NT2/D1 (cell line): Measurements from ENCODE around the gene TRAK2.
"Not testable (repeated sequence)": the region's sequence is repeated elsewhere in the genome, so short reads cannot be mapped to it uniquely, and the experiment has no call there.

Source experiments
- DNase-seq: peaks from one replicate; pipeline ENCODE4 v3.0.0-alpha.2; 2011; ENCODE audit warnings: low read depth, low spot score
- H3K27me3 ChIP-seq: 2 replicates; pipeline ENCODE4 v1.6.0; 2011; ENCODE audit warnings: mild to moderate bottlenecking; ENCODE audit not compliant: insufficient read length, insufficient read depth
- H3K36me3 ChIP-seq: 2 replicates; pipeline ENCODE4 v1.6.1; 2011; ENCODE audit warnings: mild to moderate bottlenecking, low read length, mixed read lengths; ENCODE audit not compliant: insufficient read depth, insufficient read length
- H3K4me1 ChIP-seq: 2 replicates; pipeline ENCODE4 v1.5.1; 2011; ENCODE audit not compliant: insufficient read depth, insufficient read length
- H3K4me3 ChIP-seq: 2 replicates; pipeline ENCODE4 v1.5.1; 2011; ENCODE audit warnings: low read depth; ENCODE audit not compliant: insufficient read length
- H3K9ac ChIP-seq: 2 replicates; pipeline ENCODE4 v1.6.0; 2011; ENCODE audit warnings: low read depth; ENCODE audit not compliant: insufficient read length
- H3K9me3 ChIP-seq: 2 replicates; pipeline ENCODE4 v1.5.1; 2011; ENCODE audit warnings: mild to moderate bottlenecking, low read length; ENCODE audit not compliant: insufficient read depth
- SUZ12 ChIP-seq: IDR thresholded peaks from 2 replicates; pipeline ENCODE4 v1.6.1; 2011; ENCODE audit not compliant: insufficient read length, insufficient read depth; ENCODE audit errors: extremely low read depth
- YY1 ChIP-seq: IDR thresholded peaks from 2 replicates; pipeline ENCODE4 v1.6.1; 2011; ENCODE audit not compliant: insufficient read length, insufficient read depth
- ZNF274 ChIP-seq: IDR thresholded peaks from 2 replicates; pipeline ENCODE4 v1.6.1; 2011; ENCODE audit warnings: mild to moderate bottlenecking, low read depth, low read length

The TRAK2 gene, protein sequence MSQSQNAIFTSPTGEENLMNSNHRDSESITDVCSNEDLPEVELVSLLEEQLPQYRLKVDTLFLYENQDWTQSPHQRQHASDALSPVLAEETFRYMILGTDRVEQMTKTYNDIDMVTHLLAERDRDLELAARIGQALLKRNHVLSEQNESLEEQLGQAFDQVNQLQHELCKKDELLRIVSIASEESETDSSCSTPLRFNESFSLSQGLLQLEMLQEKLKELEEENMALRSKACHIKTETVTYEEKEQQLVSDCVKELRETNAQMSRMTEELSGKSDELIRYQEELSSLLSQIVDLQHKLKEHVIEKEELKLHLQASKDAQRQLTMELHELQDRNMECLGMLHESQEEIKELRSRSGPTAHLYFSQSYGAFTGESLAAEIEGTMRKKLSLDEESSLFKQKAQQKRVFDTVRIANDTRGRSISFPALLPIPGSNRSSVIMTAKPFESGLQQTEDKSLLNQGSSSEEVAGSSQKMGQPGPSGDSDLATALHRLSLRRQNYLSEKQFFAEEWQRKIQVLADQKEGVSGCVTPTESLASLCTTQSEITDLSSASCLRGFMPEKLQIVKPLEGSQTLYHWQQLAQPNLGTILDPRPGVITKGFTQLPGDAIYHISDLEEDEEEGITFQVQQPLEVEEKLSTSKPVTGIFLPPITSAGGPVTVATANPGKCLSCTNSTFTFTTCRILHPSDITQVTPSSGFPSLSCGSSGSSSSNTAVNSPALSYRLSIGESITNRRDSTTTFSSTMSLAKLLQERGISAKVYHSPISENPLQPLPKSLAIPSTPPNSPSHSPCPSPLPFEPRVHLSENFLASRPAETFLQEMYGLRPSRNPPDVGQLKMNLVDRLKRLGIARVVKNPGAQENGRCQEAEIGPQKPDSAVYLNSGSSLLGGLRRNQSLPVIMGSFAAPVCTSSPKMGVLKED

DNA sequence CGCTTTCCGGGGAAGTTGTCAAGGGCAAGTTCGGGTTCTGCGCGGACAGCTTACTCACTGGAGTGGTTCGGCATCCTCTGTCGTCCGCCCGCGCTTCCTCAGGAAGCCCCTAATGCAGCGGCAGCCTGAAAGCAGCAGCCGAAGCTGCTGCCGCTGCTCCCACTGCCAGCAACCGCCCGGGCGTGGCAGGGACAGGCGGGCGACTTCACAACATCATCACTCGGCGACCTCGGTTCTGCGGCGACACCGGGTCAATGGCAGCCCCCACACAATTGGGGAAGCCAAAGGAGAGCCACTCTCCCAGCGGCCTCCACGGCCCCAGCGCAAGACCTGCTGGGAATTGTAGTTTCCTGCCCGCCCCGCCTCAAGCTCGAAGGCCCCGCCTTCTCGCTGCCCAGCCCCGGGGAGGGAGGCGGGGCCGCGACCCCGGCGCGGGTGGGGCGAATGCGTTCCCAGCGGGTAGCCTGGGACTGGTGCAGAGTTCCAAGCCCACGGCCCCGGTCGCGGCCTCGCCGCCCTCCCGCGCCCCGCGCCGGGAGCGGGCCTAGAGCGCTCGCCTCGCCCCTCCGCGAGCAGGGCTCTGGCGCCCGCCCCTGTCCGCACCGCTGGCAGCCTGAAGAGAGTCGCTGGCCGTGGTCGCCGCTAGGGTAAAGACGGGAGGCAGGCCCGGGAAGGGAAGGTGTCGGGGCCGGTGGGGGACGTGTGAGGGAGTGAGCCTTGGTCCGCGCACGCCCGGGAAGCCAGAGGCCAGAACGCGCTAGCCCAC lies at the start of gene TRAK2, which contains the start of gene STRADB:
TSS of gene TRAK2 (minus strand) at position 167 of the 766 bp plus-strand sequence. CDS start 30,951 bp downstream, outside the sequence.
TSS of gene STRADB (plus strand) at position 449 of the 766 bp plus-strand sequence. CDS start 3,101 bp downstream, outside the sequence.
- peaks cover 27% of the 10 kb centered on the region for H3K36me3 ChIP-seq

DNA sequence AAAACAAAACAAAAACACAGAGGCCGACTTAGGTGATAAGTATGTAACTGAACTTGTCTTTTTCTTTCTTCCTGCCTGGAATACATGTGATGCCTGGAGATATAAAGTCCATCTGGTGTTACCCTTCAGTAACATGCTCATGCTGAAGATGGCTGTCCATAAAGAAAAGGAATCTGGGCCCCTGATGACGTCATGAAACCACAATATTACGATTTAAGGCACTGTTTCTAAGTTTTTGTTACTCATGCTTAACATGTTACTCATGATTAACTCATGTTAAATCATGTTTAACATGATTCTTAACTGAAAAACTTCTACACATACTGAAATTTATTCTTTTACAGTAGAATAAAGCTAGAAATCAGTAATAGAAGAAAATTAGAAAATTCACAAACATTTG lies 49.3 kb upstream of the TRAK2 start:
- H3K4me1 ChIP-seq: no peaks in the 10 kb centered on the region
- H3K27me3 ChIP-seq: no peaks in the 10 kb centered on the region
- no peak for DNase-seq
- peaks cover 9% of the 10 kb centered on the region; the same call in 1 of the 2 replicates for H3K9me3 ChIP-seq
- no peak overlapping the region for H3K9ac ChIP-seq
- H3K36me3 ChIP-seq: no peaks in the 10 kb centered on the region
- no peak overlapping the region for H3K4me3 ChIP-seq
- no peak for TF ChIP-seq YY1
- TF ChIP-seq SUZ12: no peak
- TF ChIP-seq ZNF274: no peak

More for the DNA sequence above, at the start of gene TRAK2, which contains the start of gene STRADB:
- peak; percentile 93 for DNase-seq
- H3K27me3 ChIP-seq: peaks cover 7% of the 10 kb centered on the region
- H3K4me1 ChIP-seq: no peaks in the 10 kb centered on the region
- H3K9me3 ChIP-seq: no peaks in the 10 kb centered on the region
- H3K9ac ChIP-seq: peak within 1 kb of the TSS; percentile 87
- TF ChIP-seq ZNF274 (no peak), SUZ12 (no peak), YY1 (peak; percentile 81)
- peak within 1 kb of the TSS; percentile 98 for H3K4me3 ChIP-seq

DNA sequence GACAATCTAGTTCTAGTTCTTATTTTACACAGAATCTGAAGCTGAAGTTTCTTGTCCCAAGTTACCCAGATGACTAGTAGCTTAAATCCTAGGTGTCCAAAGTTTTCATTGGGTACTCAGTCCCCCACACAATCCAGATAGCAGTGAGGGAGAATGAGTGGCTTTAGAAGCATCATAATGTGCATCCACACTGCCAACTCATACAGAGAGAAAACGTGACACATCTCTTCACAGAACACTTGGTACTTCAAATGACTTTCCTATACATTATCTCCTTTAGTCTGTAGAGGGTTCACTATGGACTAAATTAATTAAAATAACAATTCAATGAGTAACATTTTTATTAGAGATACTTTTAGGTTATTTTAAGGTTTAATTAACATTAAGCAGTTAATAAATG lies 45.5 kb upstream of the TRAK2 start:
- Histone ChIP-seq H3K4me1 (no peaks in the 10 kb centered on the region), H3K9ac (no peak overlapping the region), H3K9me3 (no peaks in the 10 kb centered on the region), H3K36me3 (no peaks in the 10 kb centered on the region), H3K27me3 (no peaks in the 10 kb centered on the region), H3K4me3 (no peak overlapping the region)
- no peak for DNase-seq
- TF ChIP-seq ZNF274 (no peak), YY1 (no peak), SUZ12 (no peak)

GRCh38 chr2:201490291-201490690 lies 39.0 kb upstream of the TRAK2 start:
- Histone ChIP-seq H3K36me3 (no peaks in the 10 kb centered on the region), H3K4me3 (no peak overlapping the region), H3K4me1 (no peaks in the 10 kb centered on the region), H3K9ac (no peak overlapping the region), H3K9me3 (0 out of 2 replicates have a peak, but pooled peaks cover under 1% of the 10 kb centered on the region), H3K27me3 (no peaks in the 10 kb centered on the region)
- TF ChIP-seq SUZ12 (no peak), YY1 (no peak), ZNF274 (no peak)
- no peak for DNase-seq

- DNase-seq: no peak
- no peak for TF ChIP-seq YY1
- no peak for TF ChIP-seq ZNF274
- no peak for TF ChIP-seq SUZ12
- Histone ChIP-seq H3K4me1 (no peaks in the 10 kb centered on the region), H3K9me3 (peaks cover 31% of the 10 kb centered on the region; the same call in 1 of the 2 replicates), H3K9ac (no peak overlapping the region), H3K4me3 (no peak overlapping the region), H3K36me3 (peaks cover 9% of the 10 kb centered on the region), H3K27me3 (no peaks in the 10 kb centered on the region)
These were observed 33.5 kb upstream of the TRAK2 start for GRCh38 chr2:201484805-201485204.

DNA sequence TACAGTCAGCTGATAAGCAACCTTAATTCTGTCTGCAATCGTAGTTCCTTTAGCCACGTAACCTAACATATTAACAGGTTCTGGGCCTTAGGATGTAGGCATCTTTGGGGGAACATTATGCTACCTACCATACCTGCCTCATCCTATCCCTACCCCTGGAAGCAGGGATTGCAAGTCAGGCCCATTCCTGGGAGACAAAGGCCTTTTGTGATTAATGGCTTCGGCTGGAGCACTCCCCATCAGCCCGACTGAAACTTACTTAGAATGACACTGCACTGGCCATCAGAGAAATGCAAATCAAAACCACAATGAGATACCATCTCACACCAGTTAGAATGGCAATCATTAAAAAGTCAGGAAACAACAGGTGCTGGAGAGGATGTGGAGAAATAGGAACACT lies 32.5 kb upstream of the TRAK2 start:
- H3K9me3 ChIP-seq: peaks cover 31% of the 10 kb centered on the region; the same call in 1 of the 2 replicates

More for the DNA sequence above, 32.5 kb upstream of the TRAK2 start:
- not testable (repeated sequence) for H3K4me3 ChIP-seq, H3K27me3 ChIP-seq, H3K9ac ChIP-seq, H3K4me1 ChIP-seq
- peak; percentile 72 for DNase-seq
- H3K36me3 ChIP-seq: peaks cover 18% of the 10 kb centered on the region
